Omental fat pad (tissue), 4 donors: ENCODE data around the gene CRTC3. TPM values are rescaled to one million over a fixed set of nuclear protein-coding genes. Genes with fewer than 3 reads are reported as not detected.

Source experiments
- ATAC-seq: fragments of 150-250 bp; one replicate; pipeline ENCODE4 v1.9.1; 2016; ENCODE audit warnings: mild to moderate bottlenecking, moderate library complexity; ENCODE audit not compliant: low FRiP score
- DNase-seq: peaks from one replicate; pipeline ENCODE4 v3.0.0-alpha.2; 2019; ENCODE audit warnings: low spot score
- CTCF ChIP-seq, 3 donors: fragments of 450-650 bp; IDR thresholded peaks; one replicate each; pipeline ENCODE4 v1.5.1; 2016 to 2017; ENCODE audit warnings: antibody characterized with exemption in 3 of 3, mild to moderate bottlenecking in 3 of 3, moderate library complexity in 2 of 3
- total RNA-seq, 4 donors: library from RNA; depleted of rRNA; stranded (reverse); fragments of >200 nt; gene quantifications; one replicate each; pipeline ENCODE4 v1.1.0, GENCODE V29; 2016

The CRTC3 gene
- total RNA-seq, 4 donors from 2014 or later = 31.5 to 52.8 (median 44.3) TPM

- no peak for TF ChIP-seq CTCF (IDR thresholded peaks at IDR 0.05)
- ATAC-seq (peak; percentile 41), DNase-seq (no peak)
Observed at GRCh38 chr15:90553248-90553745, 23.6 kb downstream of the CRTC3 start.

GRCh38 chr15:90557186-90558084 lies 27.7 kb downstream of the CRTC3 start:
- no peak for TF ChIP-seq CTCF (IDR thresholded peaks at IDR 0.05)
- no peak for ATAC-seq
- no peak for DNase-seq

GRCh38 chr15:90558171-90558573 lies 28.4 kb downstream of the CRTC3 start:
- DNase-seq (no peak), ATAC-seq (peak; percentile 20)
- TF ChIP-seq CTCF (IDR thresholded peaks at IDR 0.05) = no peak

GRCh38 chr15:90559119-90559518 lies 29.4 kb downstream of the CRTC3 start:
- DNase-seq = no peak
- TF ChIP-seq CTCF (IDR thresholded peaks at IDR 0.05) = no peak
- ATAC-seq = no peak

GRCh38 chr15:90560229-90560776 lies 30.6 kb downstream of the CRTC3 start:
- ATAC-seq (peak; percentile 63), DNase-seq (no peak)
- TF ChIP-seq CTCF (IDR thresholded peaks at IDR 0.05) = no peak

- no peak for TF ChIP-seq CTCF (IDR thresholded peaks at IDR 0.05)
- DNase-seq = no peak
- peak; percentile 35 for ATAC-seq
Observed at GRCh38 chr15:90561344-90562244, 31.9 kb downstream of the CRTC3 start.
